HG03025 (cell line): ENCODE measurements around the gene ITIH5.

Experiments used
- ATAC-seq: cut with Tn5 transposase; IDR thresholded peaks from one replicate; pipeline ENCODE4 v1.9.1; 2021; ENCODE audit warnings: mild to moderate bottlenecking, moderate library complexity; ENCODE audit not compliant: unreplicated experiment, low FRiP score

Gene ITIH5

GRCh38 chr10:7527468-7527867 lies 139.3 kb downstream of the ITIH5 start:
- no peak for ATAC-seq

GRCh38 chr10:7526017-7526400 lies 140.8 kb downstream of the ITIH5 start:
- ATAC-seq, result no peak

GRCh38 chr10:7525314-7526016 lies 141.3 kb downstream of the ITIH5 start:
- ATAC-seq, result peak; percentile 69

- no peak for ATAC-seq
Observed at GRCh38 chr10:7523656-7524055, 143.1 kb downstream of the ITIH5 start.

- ATAC-seq, result no peak
Observed at GRCh38 chr10:7520507-7521485, 146.0 kb downstream of the ITIH5 start.

- no peak for ATAC-seq
Observed at GRCh38 chr10:7519351-7519750, 147.4 kb downstream of the ITIH5 start.

- no peak for ATAC-seq
Observed at GRCh38 chr10:7518693-7519092, 148.1 kb downstream of the ITIH5 start.

GRCh38 chr10:7515439-7515838 lies 151.3 kb downstream of the ITIH5 start:
- no peak for ATAC-seq

- no peak for ATAC-seq
Observed at GRCh38 chr10:7513936-7514335, 152.8 kb downstream of the ITIH5 start.

- no peak for ATAC-seq
Observed at GRCh38 chr10:7513455-7513854, 153.3 kb downstream of the ITIH5 start.

- ATAC-seq, result no peak
Observed at GRCh38 chr10:7512487-7512886, 154.3 kb downstream of the ITIH5 start.

- ATAC-seq, result no peak
Observed at GRCh38 chr10:7511612-7512011, 155.2 kb downstream of the ITIH5 start.
